HG02678 (cell line): ENCODE data around the gene DPYSL5.

Source experiments
- ATAC-seq: cut with Tn5 transposase; IDR thresholded peaks from one replicate; pipeline ENCODE4 v1.9.1; 2021; ENCODE audit warnings: mild to moderate bottlenecking, moderate library complexity; ENCODE audit not compliant: unreplicated experiment

DPYSL5 gene

GRCh38 chr2:26957041-26957440, 109.1 kb downstream of the DPYSL5 start:
- ATAC-seq = no peak

- ATAC-seq = no peak
Observed at GRCh38 chr2:26957534-26957933, 109.6 kb downstream of the DPYSL5 start.

- ATAC-seq = no peak
Observed at GRCh38 chr2:26959331-26959730, 111.4 kb downstream of the DPYSL5 start.

- ATAC-seq = no peak
Observed at GRCh38 chr2:26964446-26965130, 116.7 kb downstream of the DPYSL5 start.

GRCh38 chr2:26968001-26968400, 120.1 kb downstream of the DPYSL5 start:
- ATAC-seq = no peak

- no peak for ATAC-seq
Observed at GRCh38 chr2:26969077-26969844, 121.3 kb downstream of the DPYSL5 start.

GRCh38 chr2:26970244-26970927, 122.5 kb downstream of the DPYSL5 start, which contains the start of gene MAPRE3:
Gene MAPRE3, plus strand, starts transcription at chr2:26970637. Its CDS starts 51,582 bp downstream, at chr2:27022219.
- peak; percentile 86 for ATAC-seq

- no peak for ATAC-seq
Observed at GRCh38 chr2:26970928-26971627, 123.1 kb downstream of the DPYSL5 start.

- ATAC-seq = no peak
Observed at GRCh38 chr2:26971911-26972786, 124.2 kb downstream of the DPYSL5 start.

GRCh38 chr2:26974352-26974751, 126.4 kb downstream of the DPYSL5 start:
- no peak for ATAC-seq

- ATAC-seq = no peak
Observed at GRCh38 chr2:26975102-26975501, 127.2 kb downstream of the DPYSL5 start.

GRCh38 chr2:26975656-26976055, 127.7 kb downstream of the DPYSL5 start:
- ATAC-seq = no peak

GRCh38 chr2:26976237-26976636, 128.3 kb downstream of the DPYSL5 start:
- ATAC-seq = no peak

- no peak for ATAC-seq
Observed at GRCh38 chr2:26977012-26977411, 129.1 kb downstream of the DPYSL5 start.

- ATAC-seq = no peak
Observed at GRCh38 chr2:26978061-26978596, 130.2 kb downstream of the DPYSL5 start.

GRCh38 chr2:26979741-26980140, 131.8 kb downstream of the DPYSL5 start:
- no peak for ATAC-seq

GRCh38 chr2:26980971-26981370, 133.0 kb downstream of the DPYSL5 start:
- no peak for ATAC-seq

GRCh38 chr2:26982102-26982742, 134.3 kb downstream of the DPYSL5 start:
- ATAC-seq = no peak

- ATAC-seq = no peak
Observed at GRCh38 chr2:26983746-26984145, 135.8 kb downstream of the DPYSL5 start.
